GM23338 (cell line): ENCODE data around the gene PCBP3. TPM values are rescaled to one million over a fixed set of nuclear protein-coding genes. Genes with fewer than 3 reads are reported as not detected.

Experiments
- ATAC-seq: fragments of 200-7000 bp; cut with Tn5 transposase; 3 replicates; pipeline ENCODE4 v1.9.1; 2020
- DNase-seq: peaks from one replicate; pipeline ENCODE4 v3.0.0-alpha.2; 2015; ENCODE audit warnings: low spot score
- H2AFZ ChIP-seq: fragments of 200-600 bp; sonication (generic); 2 replicates; pipeline ENCODE4 v1.8.0; 2016; ENCODE audit warnings: antibody characterized with exemption, mild to moderate bottlenecking, moderate library complexity
- H3F3A ChIP-seq: fragments of 200-600 bp; sonication (generic); replicated peaks from 2 replicates; pipeline ENCODE4 v1.8.0; 2017; ENCODE audit warnings: antibody characterized with exemption, mixed run types, low read depth
- H3K27ac ChIP-seq: fragments of 200-600 bp; sonication (generic); 2 replicates; pipeline ENCODE4 v1.6.1; 2016; ENCODE audit warnings: low read depth
- H3K27me3 ChIP-seq: fragments of 200-600 bp; sonication (generic); 2 replicates; pipeline ENCODE4 v1.8.0; 2016; ENCODE audit warnings: mild to moderate bottlenecking, mixed run types, moderate library complexity; ENCODE audit not compliant: insufficient read depth
- H3K36me3 ChIP-seq: fragments of 200-600 bp; sonication (generic); 2 replicates; pipeline ENCODE4 v1.8.0; 2016; ENCODE audit warnings: mild to moderate bottlenecking; ENCODE audit not compliant: insufficient read depth
- H3K4me1 ChIP-seq: fragments of 200-600 bp; sonication (generic); 2 replicates; pipeline ENCODE4 v1.8.0; 2016; ENCODE audit warnings: mild to moderate bottlenecking, moderate library complexity; ENCODE audit not compliant: insufficient read depth
- H3K4me2 ChIP-seq: fragments of 200-600 bp; sonication (generic); 2 replicates; pipeline ENCODE4 v1.7.1; 2017; ENCODE audit warnings: mixed run types
- H3K4me3 ChIP-seq: fragments of 200-600 bp; sonication (generic); 2 replicates; pipeline ENCODE4 v1.6.1; 2016; ENCODE audit warnings: mixed run types
- H3K79me2 ChIP-seq: fragments of 200-600 bp; sonication (generic); replicated peaks from 2 replicates; pipeline ENCODE4 v1.8.0; 2017; ENCODE audit warnings: mild to moderate bottlenecking; ENCODE audit not compliant: insufficient read depth
- H3K9me2 ChIP-seq: fragments of 200-600 bp; sonication (generic); 2 replicates; pipeline ENCODE4 v1.8.0; 2017; ENCODE audit not compliant: insufficient read depth
- H4K20me1 ChIP-seq: fragments of 200-600 bp; sonication (generic); replicated peaks from 2 replicates; pipeline ENCODE4 v1.8.0; 2017; ENCODE audit warnings: mild to moderate bottlenecking; ENCODE audit not compliant: insufficient read depth
- H3K27ac Mint-ChIP-seq: 2 replicates; pipeline ENCODE4 v1.8.0; 2020; ENCODE audit warnings: inconsistent platforms, mild to moderate bottlenecking, moderate library complexity, mixed read lengths
- H3K27me3 Mint-ChIP-seq: 3 replicates; pipeline ENCODE4 v1.8.0; 2022; ENCODE audit warnings: low read depth, mild to moderate bottlenecking, moderate library complexity, mixed read lengths, inconsistent platforms; ENCODE audit not compliant: insufficient read depth, poor library complexity
- H3K36me3 Mint-ChIP-seq: 3 replicates; pipeline ENCODE4 v1.8.0; 2021; ENCODE audit warnings: low read depth, mild to moderate bottlenecking, inconsistent platforms, moderate library complexity, mixed read lengths
- H3K4me1 Mint-ChIP-seq: 3 replicates; pipeline ENCODE4 v1.8.0; 2020; ENCODE audit warnings: mild to moderate bottlenecking, inconsistent platforms, mixed read lengths
- H3K4me3 Mint-ChIP-seq: 3 replicates; pipeline ENCODE4 v1.8.0; 2021; ENCODE audit warnings: moderate library complexity, mild to moderate bottlenecking, inconsistent platforms, mixed read lengths
- H3K9me3 Mint-ChIP-seq: 3 replicates; pipeline ENCODE4 v1.8.0; 2020; ENCODE audit warnings: moderate library complexity, mild to moderate bottlenecking, inconsistent platforms, mixed read lengths
- CREB1 ChIP-seq: fragments of 250-450 bp; sonication (Bioruptor Pico); IDR thresholded peaks from 2 replicates; pipeline ENCODE4 v1.5.0; 2020; ENCODE audit warnings: low read depth, mild to moderate bottlenecking, moderate library complexity
- ETS1 ChIP-seq: IDR thresholded peaks from 2 replicates; pipeline ENCODE4 v1.6.1; 2016; ENCODE audit warnings: antibody characterized with exemption
- EZH2 ChIP-seq: fragments of 200-600 bp; sonication (generic); IDR thresholded peaks from one replicate; pipeline ENCODE4 v1.8.0; 2017; ENCODE audit warnings: antibody characterized with exemption, mild to moderate bottlenecking, low read depth; ENCODE audit not compliant: unreplicated experiment
- EZH2phosphoT487 ChIP-seq: fragments of 200-600 bp; sonication (generic); IDR thresholded peaks from one replicate; pipeline ENCODE4 v1.8.1; 2018; ENCODE audit warnings: antibody characterized with exemption; ENCODE audit not compliant: unreplicated experiment
- JUNB ChIP-seq: IDR thresholded peaks from one replicate; pipeline ENCODE4 v1.6.1; 2016; ENCODE audit warnings: antibody characterized with exemption; ENCODE audit not compliant: unreplicated experiment
- NANOG ChIP-seq: IDR thresholded peaks from 2 replicates; pipeline ENCODE4 v1.6.1; 2016; ENCODE audit warnings: antibody characterized with exemption, borderline replicate concordance
- POLR2AphosphoS5 ChIP-seq: IDR thresholded peaks from 2 replicates; pipeline ENCODE4 v1.6.1; 2016; ENCODE audit warnings: antibody characterized with exemption, low read depth
- STAT1 ChIP-seq: IDR thresholded peaks from one replicate; pipeline ENCODE4 v1.6.1; 2016; ENCODE audit warnings: antibody characterized with exemption; ENCODE audit not compliant: unreplicated experiment
- ZNF114 ChIP-seq: fragments of 250-450 bp; sonication (Bioruptor Pico); IDR thresholded peaks from 2 replicates; pipeline ENCODE4 v1.5.0; 2020; ENCODE audit warnings: mild to moderate bottlenecking, moderate library complexity
- ZNF331 ChIP-seq: fragments of 250-450 bp; sonication (Bioruptor Pico); IDR thresholded peaks from 2 replicates; pipeline ENCODE4 v1.5.0; 2020; ENCODE audit warnings: low read depth, mild to moderate bottlenecking, moderate library complexity
- polyA plus RNA-seq: library from polyadenylated mRNA; unstranded; fragments of >200 nt; fragmentation: Nextera tagmentation; extraction: Ambion mirVana; gene quantifications from 2 replicates; pipeline ENCODE4 v1.2.1, GENCODE V29; 2016
- total RNA-seq: library from RNA; depleted of rRNA; stranded (reverse); fragments of >200 nt; shearing (Covaris generic); gene quantifications from 2 replicates; pipeline ENCODE4 v1.2.3, GENCODE V29; 2014
- TF ChIP-seq, protein P1 (sequence below): fragments of 250-450 bp; sonication (Bioruptor Pico); IDR thresholded peaks from 2 replicates; pipeline ENCODE4 v1.5.0; 2020; ENCODE audit warnings: mild to moderate bottlenecking, moderate library complexity
- TF ChIP-seq, protein P2 (sequence below): IDR thresholded peaks from one replicate; pipeline ENCODE4 v1.6.1; 2018; ENCODE audit warnings: antibody characterized with exemption; ENCODE audit not compliant: unreplicated experiment

Gene PCBP3
- total and polyA plus RNA-seq, 2 experiments from 2014 or later, result 7.1 to 9.1 TPM

DNA sequence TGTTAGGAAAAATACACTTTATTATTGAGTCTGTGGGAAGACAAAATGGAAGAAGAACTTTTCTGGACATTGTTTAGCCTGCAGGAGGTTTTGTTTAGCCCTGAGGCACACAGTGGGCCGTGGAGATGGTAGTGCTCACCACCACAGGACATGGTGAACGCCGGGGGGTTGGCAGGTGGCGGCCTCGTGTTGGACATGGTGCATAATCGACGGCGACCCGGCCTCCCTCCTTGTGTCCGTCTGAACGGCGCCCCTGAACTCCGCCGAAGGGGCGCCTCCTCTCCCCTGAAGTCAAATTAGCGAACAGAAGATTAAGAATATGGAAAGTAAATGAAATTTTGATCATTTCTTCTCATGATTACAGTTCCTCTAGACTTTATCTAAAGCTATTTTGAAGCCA, 126.4 kb downstream of the PCBP3 start (continued):
- TF ChIP-seq, protein P1, sequence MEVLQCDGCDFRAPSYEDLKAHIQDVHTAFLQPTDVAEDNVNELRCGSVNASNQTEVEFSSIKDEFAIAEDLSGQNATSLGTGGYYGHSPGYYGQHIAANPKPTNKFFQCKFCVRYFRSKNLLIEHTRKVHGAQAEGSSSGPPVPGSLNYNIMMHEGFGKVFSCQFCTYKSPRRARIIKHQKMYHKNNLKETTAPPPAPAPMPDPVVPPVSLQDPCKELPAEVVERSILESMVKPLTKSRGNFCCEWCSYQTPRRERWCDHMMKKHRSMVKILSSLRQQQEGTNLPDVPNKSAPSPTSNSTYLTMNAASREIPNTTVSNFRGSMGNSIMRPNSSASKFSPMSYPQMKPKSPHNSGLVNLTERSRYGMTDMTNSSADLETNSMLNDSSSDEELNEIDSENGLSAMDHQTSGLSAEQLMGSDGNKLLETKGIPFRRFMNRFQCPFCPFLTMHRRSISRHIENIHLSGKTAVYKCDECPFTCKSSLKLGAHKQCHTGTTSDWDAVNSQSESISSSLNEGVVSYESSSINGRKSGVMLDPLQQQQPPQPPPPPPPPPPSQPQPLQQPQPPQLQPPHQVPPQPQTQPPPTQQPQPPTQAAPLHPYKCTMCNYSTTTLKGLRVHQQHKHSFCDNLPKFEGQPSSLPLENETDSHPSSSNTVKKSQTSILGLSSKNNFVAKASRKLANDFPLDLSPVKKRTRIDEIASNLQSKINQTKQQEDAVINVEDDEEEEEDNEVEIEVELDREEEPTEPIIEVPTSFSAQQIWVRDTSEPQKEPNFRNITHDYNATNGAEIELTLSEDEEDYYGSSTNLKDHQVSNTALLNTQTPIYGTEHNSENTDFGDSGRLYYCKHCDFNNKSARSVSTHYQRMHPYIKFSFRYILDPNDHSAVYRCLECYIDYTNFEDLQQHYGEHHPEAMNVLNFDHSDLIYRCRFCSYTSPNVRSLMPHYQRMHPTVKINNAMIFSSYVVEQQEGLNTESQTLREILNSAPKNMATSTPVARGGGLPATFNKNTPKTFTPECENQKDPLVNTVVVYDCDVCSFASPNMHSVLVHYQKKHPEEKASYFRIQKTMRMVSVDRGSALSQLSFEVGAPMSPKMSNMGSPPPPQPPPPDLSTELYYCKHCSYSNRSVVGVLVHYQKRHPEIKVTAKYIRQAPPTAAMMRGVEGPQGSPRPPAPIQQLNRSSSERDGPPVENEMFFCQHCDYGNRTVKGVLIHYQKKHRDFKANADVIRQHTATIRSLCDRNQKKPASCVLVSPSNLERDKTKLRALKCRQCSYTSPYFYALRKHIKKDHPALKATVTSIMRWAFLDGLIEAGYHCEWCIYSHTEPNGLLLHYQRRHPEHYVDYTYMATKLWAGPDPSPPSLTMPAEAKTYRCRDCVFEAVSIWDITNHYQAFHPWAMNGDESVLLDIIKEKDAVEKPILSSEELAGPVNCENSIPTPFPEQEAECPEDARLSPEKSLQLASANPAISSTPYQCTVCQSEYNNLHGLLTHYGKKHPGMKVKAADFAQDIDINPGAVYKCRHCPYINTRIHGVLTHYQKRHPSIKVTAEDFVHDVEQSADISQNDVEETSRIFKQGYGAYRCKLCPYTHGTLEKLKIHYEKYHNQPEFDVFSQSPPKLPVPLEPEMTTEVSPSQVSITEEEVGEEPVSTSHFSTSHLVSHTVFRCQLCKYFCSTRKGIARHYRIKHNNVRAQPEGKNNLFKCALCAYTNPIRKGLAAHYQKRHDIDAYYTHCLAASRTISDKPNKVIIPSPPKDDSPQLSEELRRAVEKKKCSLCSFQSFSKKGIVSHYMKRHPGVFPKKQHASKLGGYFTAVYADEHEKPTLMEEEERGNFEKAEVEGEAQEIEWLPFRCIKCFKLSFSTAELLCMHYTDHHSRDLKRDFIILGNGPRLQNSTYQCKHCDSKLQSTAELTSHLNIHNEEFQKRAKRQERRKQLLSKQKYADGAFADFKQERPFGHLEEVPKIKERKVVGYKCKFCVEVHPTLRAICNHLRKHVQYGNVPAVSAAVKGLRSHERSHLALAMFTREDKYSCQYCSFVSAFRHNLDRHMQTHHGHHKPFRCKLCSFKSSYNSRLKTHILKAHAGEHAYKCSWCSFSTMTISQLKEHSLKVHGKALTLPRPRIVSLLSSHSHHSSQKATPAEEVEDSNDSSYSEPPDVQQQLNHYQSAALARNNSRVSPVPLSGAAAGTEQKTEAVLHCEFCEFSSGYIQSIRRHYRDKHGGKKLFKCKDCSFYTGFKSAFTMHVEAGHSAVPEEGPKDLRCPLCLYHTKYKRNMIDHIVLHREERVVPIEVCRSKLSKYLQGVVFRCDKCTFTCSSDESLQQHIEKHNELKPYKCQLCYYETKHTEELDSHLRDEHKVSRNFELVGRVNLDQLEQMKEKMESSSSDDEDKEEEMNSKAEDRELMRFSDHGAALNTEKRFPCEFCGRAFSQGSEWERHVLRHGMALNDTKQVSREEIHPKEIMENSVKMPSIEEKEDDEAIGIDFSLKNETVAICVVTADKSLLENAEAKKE (CRISPR knock-in tag), result no peak
- TF ChIP-seq POLR2AphosphoS5, result no peak

DNA sequence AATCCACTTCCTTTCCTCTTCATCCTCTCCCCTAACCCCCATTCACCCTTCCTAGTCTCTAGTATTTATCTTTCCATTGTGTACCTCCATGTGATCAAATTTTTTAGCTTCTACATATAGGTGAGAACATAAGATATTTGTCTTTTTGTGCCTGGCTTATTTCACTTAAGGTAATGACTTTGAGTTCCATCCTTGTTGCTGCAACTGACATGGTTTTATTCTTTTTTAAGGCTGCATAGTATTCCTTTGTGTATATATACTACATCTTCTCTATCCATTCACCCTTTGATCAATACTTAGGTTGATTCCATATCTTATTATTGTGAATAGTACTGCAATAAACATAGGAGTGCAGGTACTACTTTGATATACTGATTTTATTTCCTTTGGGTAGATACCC, 128.7 kb downstream of the PCBP3 start:
- Histone ChIP-seq H3K79me2 (no peaks in the 10 kb centered on the region), H3K4me2 (no peak overlapping the region), H3K27me3 (no peaks in the 10 kb centered on the region), H4K20me1 (no peaks in the 10 kb centered on the region), H3K4me3 (no peak overlapping the region), H3K4me1 (no peaks in the 10 kb centered on the region), H3F3A (no peaks in the 10 kb centered on the region), H3K27ac (no peak overlapping the region), H3K9me2 (no peaks in the 10 kb centered on the region), H3K36me3 (no peaks in the 10 kb centered on the region), H2AFZ (no peak overlapping the region)
- Mint-ChIP-seq H3K9me3 (no peaks in the 10 kb centered on the region), H3K36me3 (no peaks in the 10 kb centered on the region), H3K4me3 (no peak overlapping the region), H3K27ac (no peak overlapping the region), H3K4me1 (no peaks in the 10 kb centered on the region; the same call in 2 of the 3 replicates), H3K27me3 (peaks cover 2% of the 10 kb centered on the region)
- no peak for DNase-seq
- ATAC-seq, result no peak
- TF ChIP-seq EZH2phosphoT487 (no peak), ZNF331 (CRISPR knock-in tag) (no peak), EZH2 (no peak), NANOG (no peak), STAT1 (no peak), POLR2AphosphoS5 (no peak), ZNF114 (CRISPR knock-in tag) (no peak), ETS1 (no peak), CREB1 (CRISPR knock-in tag) (no peak), JUNB (no peak)
- TF ChIP-seq, protein P2, sequence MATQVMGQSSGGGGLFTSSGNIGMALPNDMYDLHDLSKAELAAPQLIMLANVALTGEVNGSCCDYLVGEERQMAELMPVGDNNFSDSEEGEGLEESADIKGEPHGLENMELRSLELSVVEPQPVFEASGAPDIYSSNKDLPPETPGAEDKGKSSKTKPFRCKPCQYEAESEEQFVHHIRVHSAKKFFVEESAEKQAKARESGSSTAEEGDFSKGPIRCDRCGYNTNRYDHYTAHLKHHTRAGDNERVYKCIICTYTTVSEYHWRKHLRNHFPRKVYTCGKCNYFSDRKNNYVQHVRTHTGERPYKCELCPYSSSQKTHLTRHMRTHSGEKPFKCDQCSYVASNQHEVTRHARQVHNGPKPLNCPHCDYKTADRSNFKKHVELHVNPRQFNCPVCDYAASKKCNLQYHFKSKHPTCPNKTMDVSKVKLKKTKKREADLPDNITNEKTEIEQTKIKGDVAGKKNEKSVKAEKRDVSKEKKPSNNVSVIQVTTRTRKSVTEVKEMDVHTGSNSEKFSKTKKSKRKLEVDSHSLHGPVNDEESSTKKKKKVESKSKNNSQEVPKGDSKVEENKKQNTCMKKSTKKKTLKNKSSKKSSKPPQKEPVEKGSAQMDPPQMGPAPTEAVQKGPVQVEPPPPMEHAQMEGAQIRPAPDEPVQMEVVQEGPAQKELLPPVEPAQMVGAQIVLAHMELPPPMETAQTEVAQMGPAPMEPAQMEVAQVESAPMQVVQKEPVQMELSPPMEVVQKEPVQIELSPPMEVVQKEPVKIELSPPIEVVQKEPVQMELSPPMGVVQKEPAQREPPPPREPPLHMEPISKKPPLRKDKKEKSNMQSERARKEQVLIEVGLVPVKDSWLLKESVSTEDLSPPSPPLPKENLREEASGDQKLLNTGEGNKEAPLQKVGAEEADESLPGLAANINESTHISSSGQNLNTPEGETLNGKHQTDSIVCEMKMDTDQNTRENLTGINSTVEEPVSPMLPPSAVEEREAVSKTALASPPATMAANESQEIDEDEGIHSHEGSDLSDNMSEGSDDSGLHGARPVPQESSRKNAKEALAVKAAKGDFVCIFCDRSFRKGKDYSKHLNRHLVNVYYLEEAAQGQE, result no peak
